ENCODE measurements around the gene SRP19. TPM values are rescaled to one million over a fixed set of nuclear protein-coding genes. Genes with fewer than 3 reads are reported as not detected.
A peak's percentile ranks its signal among the peaks of the same experiment; 100 is the strongest.

SRP19 gene
- total RNA-seq, 1 donor from 2014 or later = 42.7 TPM

- H3K27ac Mint-ChIP-seq (ENCODE audit: unreplicated experiment) = no peak overlapping the region
- no peaks in the 10 kb centered on the region for H3K27me3 Mint-ChIP-seq (ENCODE audit: unreplicated experiment)
- H3K4me1 Mint-ChIP-seq (ENCODE audit: unreplicated experiment) = peaks cover 21% of the 10 kb centered on the region
- no peak for TF ChIP-seq CTCF (IDR thresholded peaks at IDR 0.05; ENCODE audit: unreplicated experiment)
- DNase-seq (ENCODE audit: low spot score) = no peak
- H3K9me3 Mint-ChIP-seq (ENCODE audit: unreplicated experiment) = no peaks in the 10 kb centered on the region
- H3K36me3 Mint-ChIP-seq (ENCODE audit: low read depth, unreplicated experiment) = peaks cover 38% of the 10 kb centered on the region
- no peak overlapping the region for H3K4me3 Mint-ChIP-seq (ENCODE audit: unreplicated experiment)
Observed at GRCh38 chr5:112823656-112824055, 37.4 kb upstream of the SRP19 start.

GRCh38 chr5:112824197-112824596, 36.9 kb upstream of the SRP19 start:
- H3K27ac Mint-ChIP-seq (ENCODE audit: unreplicated experiment) = no peak overlapping the region

GRCh38 chr5:112830378-112830777, 30.7 kb upstream of the SRP19 start:
- no peaks in the 10 kb centered on the region for H3K27me3 Mint-ChIP-seq (ENCODE audit: unreplicated experiment)
- DNase-seq (ENCODE audit: low spot score) = no peak
- H3K36me3 Mint-ChIP-seq (ENCODE audit: low read depth, unreplicated experiment) = peaks cover 32% of the 10 kb centered on the region
- H3K27ac Mint-ChIP-seq (ENCODE audit: unreplicated experiment) = peak overlapping the region; percentile 49
- no peak for TF ChIP-seq CTCF (IDR thresholded peaks at IDR 0.05; ENCODE audit: unreplicated experiment)
- H3K9me3 Mint-ChIP-seq (ENCODE audit: unreplicated experiment) = no peaks in the 10 kb centered on the region
- H3K4me3 Mint-ChIP-seq (ENCODE audit: unreplicated experiment) = peak overlapping the region; percentile 12
- peaks cover 14% of the 10 kb centered on the region for H3K4me1 Mint-ChIP-seq (ENCODE audit: unreplicated experiment)

More at GRCh38 chr5:112824197-112824596, 36.9 kb upstream of the SRP19 start:
- H3K9me3 Mint-ChIP-seq (ENCODE audit: unreplicated experiment) = no peaks in the 10 kb centered on the region
- H3K27me3 Mint-ChIP-seq (ENCODE audit: unreplicated experiment) = no peaks in the 10 kb centered on the region
- no peak for DNase-seq (ENCODE audit: low spot score)
- H3K36me3 Mint-ChIP-seq (ENCODE audit: low read depth, unreplicated experiment) = peaks cover 38% of the 10 kb centered on the region
- no peak for TF ChIP-seq CTCF (IDR thresholded peaks at IDR 0.05; ENCODE audit: unreplicated experiment)
- H3K4me3 Mint-ChIP-seq (ENCODE audit: unreplicated experiment) = no peak overlapping the region
- H3K4me1 Mint-ChIP-seq (ENCODE audit: unreplicated experiment) = peaks cover 21% of the 10 kb centered on the region

GRCh38 chr5:112833971-112834370, 27.1 kb upstream of the SRP19 start:
- H3K27ac Mint-ChIP-seq (ENCODE audit: unreplicated experiment) = no peak overlapping the region
- H3K36me3 Mint-ChIP-seq (ENCODE audit: low read depth, unreplicated experiment) = peaks cover 44% of the 10 kb centered on the region
- DNase-seq (ENCODE audit: low spot score) = no peak
- TF ChIP-seq CTCF (IDR thresholded peaks at IDR 0.05; ENCODE audit: unreplicated experiment) = no peak
- no peaks in the 10 kb centered on the region for H3K27me3 Mint-ChIP-seq (ENCODE audit: unreplicated experiment)
- no peaks in the 10 kb centered on the region for H3K9me3 Mint-ChIP-seq (ENCODE audit: unreplicated experiment)
- H3K4me3 Mint-ChIP-seq (ENCODE audit: unreplicated experiment) = no peak overlapping the region
- no peaks in the 10 kb centered on the region for H3K4me1 Mint-ChIP-seq (ENCODE audit: unreplicated experiment)

GRCh38 chr5:112844489-112844888, 16.6 kb upstream of the SRP19 start:
- no peak for TF ChIP-seq CTCF (IDR thresholded peaks at IDR 0.05; ENCODE audit: unreplicated experiment)
- Mint-ChIP-seq H3K27ac (ENCODE audit: unreplicated experiment) (no peak overlapping the region), H3K36me3 (ENCODE audit: low read depth, unreplicated experiment) (peaks cover 33% of the 10 kb centered on the region), H3K4me1 (ENCODE audit: unreplicated experiment) (peaks cover 4% of the 10 kb centered on the region), H3K4me3 (ENCODE audit: unreplicated experiment) (no peak overlapping the region), H3K9me3 (ENCODE audit: unreplicated experiment) (no peaks in the 10 kb centered on the region), H3K27me3 (ENCODE audit: unreplicated experiment) (no peaks in the 10 kb centered on the region)
- DNase-seq (ENCODE audit: low spot score) = no peak

All from endothelial cell (in vitro differentiated cells).